ENCODE data around the gene GRK5. TPM values are rescaled to one million over a fixed set of nuclear protein-coding genes. Genes with fewer than 3 reads are reported as not detected.

The GRK5 gene
- total RNA-seq, 6 experiments from 2014 or later: 9.7 to 16.8 (median 15.9) TPM

- no peak for TF ChIP-seq CTCF (IDR thresholded peaks at IDR 0.05)
- H3K4me1 Mint-ChIP-seq (ENCODE audit: low read depth): peaks cover 19% of the 10 kb centered on the region
- no peak overlapping the region for H3K4me3 Mint-ChIP-seq
- no peak for DNase-seq
- H3K27ac Mint-ChIP-seq: no peak overlapping the region
- no peaks in the 10 kb centered on the region for H3K9me3 Mint-ChIP-seq
- peaks cover 22% of the 10 kb centered on the region for H3K27me3 Mint-ChIP-seq (ENCODE audit: insufficient read depth)
- H3K36me3 Mint-ChIP-seq (ENCODE audit: low read depth): no peaks in the 10 kb centered on the region
Observed at GRCh38 chr10:119483001-119483400, 275.6 kb downstream of the GRK5 start.

DNA sequence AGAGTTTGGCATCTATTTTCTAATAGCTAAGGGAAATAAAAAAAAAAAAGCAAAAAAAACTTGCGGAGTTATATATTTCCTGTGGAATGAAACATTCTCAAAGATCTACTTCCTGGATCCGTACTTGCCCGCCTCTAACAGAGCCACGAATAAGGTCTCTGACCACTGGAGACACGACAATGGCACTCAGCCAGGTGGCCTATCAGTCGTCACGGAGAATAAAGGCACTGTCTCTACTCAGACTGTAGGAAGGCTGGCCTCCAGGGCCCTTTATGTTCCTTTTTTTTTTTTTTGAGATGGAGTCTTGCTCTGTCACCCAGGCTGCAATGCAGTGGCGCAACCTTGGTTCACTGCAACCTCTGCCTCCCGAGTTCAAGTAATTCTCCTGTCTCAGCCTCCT, 276.5 kb downstream of the GRK5 start:
- TF ChIP-seq CTCF (IDR thresholded peaks at IDR 0.05): no peak
- no peaks in the 10 kb centered on the region for H3K9me3 Mint-ChIP-seq
- no peak overlapping the region for H3K27ac Mint-ChIP-seq
- peaks cover 18% of the 10 kb centered on the region for H3K27me3 Mint-ChIP-seq (ENCODE audit: insufficient read depth)
- H3K36me3 Mint-ChIP-seq (ENCODE audit: low read depth): no peaks in the 10 kb centered on the region
- H3K4me3 Mint-ChIP-seq: no peak overlapping the region
- no peak for DNase-seq
- H3K4me1 Mint-ChIP-seq (ENCODE audit: low read depth): peaks cover 16% of the 10 kb centered on the region

DNA sequence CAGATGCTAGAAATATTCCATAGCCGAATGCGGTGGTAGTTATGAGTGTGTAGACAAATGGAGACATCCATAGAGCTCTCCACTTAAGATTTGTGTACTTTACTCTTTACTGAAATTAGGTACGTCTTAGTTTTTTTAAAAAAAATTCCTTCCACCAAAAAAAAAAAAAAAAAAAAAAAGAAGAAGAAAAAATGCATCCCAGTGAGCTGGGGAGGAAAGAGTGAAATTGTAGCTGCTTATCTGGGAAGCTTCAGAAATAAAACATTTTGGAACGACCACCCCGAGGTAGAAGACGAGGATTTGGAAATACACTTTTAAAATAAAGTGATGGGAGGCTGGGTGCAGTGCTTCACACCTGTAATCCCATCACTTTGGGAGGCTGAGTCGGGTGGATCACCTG, 281.3 kb downstream of the GRK5 start:
- Mint-ChIP-seq H3K27me3 (ENCODE audit: insufficient read depth) (peaks cover 1% of the 10 kb centered on the region), H3K27ac (no peak overlapping the region), H3K36me3 (ENCODE audit: low read depth) (no peaks in the 10 kb centered on the region), H3K9me3 (no peaks in the 10 kb centered on the region), H3K4me1 (ENCODE audit: low read depth) (peaks cover 12% of the 10 kb centered on the region), H3K4me3 (no peak overlapping the region)
- no peak for DNase-seq
- TF ChIP-seq CTCF (IDR thresholded peaks at IDR 0.05): no peak

DNA sequence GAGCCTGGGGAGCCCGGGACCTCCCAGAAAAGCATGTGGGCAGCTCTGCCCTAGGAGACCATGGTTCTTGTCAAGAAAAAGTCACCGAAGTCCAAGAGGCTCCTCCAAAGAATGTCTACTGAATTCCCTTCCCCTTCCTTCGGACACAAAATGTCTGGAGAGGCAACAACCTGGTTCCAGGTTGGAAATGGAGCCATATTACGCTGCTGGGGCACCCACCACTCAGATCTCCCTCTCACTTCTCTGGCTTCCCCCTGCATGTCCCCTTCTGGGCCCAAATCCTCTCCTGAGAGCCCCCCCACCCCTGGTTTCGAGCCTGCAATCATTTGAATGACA, 282.6 kb downstream of the GRK5 start:
- Mint-ChIP-seq H3K9me3 (no peaks in the 10 kb centered on the region), H3K4me3 (no peak overlapping the region), H3K4me1 (ENCODE audit: low read depth) (peaks cover 23% of the 10 kb centered on the region), H3K27ac (no peak overlapping the region), H3K36me3 (ENCODE audit: low read depth) (no peaks in the 10 kb centered on the region), H3K27me3 (ENCODE audit: insufficient read depth) (peaks cover 1% of the 10 kb centered on the region)
- DNase-seq: no peak
- peak; percentile 5 for TF ChIP-seq CTCF (IDR thresholded peaks at IDR 0.05)

- no peak for TF ChIP-seq CTCF (IDR thresholded peaks at IDR 0.05)
- Mint-ChIP-seq H3K27ac (no peak overlapping the region), H3K36me3 (ENCODE audit: low read depth) (peaks cover 5% of the 10 kb centered on the region; the same call in 1 of the 2 replicates), H3K4me1 (ENCODE audit: low read depth) (peaks cover 26% of the 10 kb centered on the region), H3K9me3 (no peaks in the 10 kb centered on the region), H3K4me3 (no peak overlapping the region), H3K27me3 (ENCODE audit: insufficient read depth) (peaks cover 3% of the 10 kb centered on the region)
- DNase-seq: no peak
Observed at GRCh38 chr10:119491966-119492757, 284.8 kb downstream of the GRK5 start.
